HG02981 (cell line): ENCODE data around the gene B4GALNT1.
A peak's percentile ranks its signal among the peaks of the same experiment; 100 is the strongest.
"Not testable (repeated sequence)": the region's sequence is repeated elsewhere in the genome, so short reads cannot be mapped to it uniquely, and the experiment has no call there.

ENCODE experiments used
- ATAC-seq: cut with Tn5 transposase; IDR thresholded peaks from one replicate; pipeline ENCODE4 v1.9.1; 2021; ENCODE audit warnings: mild to moderate bottlenecking, moderate library complexity; ENCODE audit not compliant: unreplicated experiment

Gene B4GALNT1

DNA sequence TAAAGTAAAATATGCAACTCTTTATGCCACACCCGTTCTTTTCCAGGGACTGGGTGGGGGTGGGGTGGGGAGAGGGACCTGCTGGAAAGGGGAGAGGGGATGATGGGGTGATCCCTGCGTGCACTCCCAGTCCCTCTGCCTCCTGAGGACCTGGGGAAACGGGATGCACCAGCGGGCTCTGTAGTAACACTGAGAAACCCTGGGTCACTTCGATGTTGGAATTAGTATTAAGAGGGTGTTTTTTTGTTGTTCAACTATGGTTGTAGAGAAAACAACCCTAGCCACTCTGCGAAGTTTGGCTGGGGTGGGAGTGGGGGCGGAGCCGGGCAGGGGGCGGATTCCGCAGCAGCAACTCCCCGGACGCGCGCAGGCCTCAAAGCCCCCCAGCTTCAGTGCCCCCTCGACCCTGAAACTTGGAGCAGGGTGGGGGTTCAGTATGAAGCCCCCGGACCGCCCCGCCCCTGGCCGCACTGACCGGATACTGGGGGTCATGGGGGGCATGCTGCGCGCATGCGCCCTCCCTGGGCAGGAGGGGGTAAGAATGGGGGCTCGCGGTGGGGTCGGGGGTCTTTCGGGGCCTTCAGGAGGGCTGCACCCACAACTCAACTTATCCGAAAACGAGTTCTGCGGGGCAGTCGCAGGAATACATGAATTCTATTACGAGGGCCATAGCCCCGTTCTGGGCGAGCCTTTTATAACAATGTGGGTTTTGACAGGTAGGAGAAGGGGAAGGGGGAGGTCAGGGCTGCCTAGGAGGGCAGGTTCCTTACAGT, 23.0 kb downstream of the B4GALNT1 start:
- no peak for ATAC-seq

DNA sequence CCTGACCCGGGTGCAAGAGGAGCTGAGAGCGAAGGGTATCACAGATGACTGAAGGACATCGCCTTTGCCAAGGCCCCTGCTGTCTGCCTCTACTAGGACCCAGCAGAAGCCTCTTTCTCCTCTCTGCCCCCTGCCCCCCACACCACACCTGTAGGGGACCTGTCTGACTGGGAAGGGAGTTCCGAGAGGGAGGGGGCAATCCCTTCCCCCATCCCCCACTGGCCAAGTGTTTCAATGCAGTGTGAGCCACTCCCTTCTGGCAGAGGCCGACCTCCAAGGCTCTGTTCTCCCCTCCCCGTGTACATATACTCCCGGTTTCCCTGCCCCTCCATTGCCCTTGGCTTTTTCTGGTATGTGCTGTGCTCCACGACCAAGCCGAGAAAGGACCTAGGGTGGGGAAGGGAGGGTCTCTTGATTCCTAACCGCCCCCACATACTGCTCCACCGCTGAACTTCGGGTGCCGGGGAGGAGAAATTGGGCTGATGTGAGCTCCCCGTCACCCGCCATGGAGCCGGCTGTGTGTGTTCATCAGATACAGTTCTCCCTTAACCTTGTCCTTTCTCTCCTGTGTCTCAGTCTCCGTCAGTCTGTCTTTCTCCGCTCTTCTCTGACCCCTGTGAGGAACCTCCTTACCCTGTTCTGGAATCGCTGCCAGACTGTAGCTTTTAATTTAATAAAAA, 23.8 kb downstream of the B4GALNT1 start:
- ATAC-seq = no peak

DNA sequence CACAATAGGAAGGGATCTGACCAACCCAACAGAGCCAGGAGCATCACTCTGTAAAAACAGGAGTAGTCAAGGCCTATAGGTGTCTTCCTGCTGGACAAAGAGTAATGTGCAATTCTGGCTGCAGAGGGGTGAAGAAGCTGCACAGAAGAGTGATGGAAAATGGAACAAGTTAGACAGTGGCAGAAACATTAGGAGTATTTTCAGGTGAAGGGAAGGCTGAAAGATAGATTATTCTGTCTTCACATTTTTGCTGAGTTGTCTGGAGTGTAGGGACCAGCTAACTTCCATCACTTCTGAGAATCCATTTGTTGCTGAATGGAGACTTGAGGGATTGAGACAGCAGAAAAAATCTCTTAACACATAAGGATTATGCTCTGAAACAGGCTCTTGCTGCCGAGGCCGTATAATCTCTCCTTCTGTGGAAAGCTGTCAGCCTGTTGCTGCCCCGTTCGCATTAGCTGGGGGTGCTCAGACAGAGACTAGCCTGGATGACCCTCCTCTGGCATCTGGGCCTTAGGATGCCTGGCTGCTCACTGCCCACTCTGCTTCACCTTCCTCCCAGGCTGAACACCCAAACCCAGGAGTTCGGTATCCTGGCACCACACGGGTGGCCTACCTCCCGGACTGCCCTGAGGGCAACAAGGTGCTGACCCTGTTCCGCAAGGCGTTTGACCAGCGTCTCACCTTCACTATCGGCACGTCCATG, 24.9 kb downstream of the B4GALNT1 start:
- no peak for ATAC-seq

DNA sequence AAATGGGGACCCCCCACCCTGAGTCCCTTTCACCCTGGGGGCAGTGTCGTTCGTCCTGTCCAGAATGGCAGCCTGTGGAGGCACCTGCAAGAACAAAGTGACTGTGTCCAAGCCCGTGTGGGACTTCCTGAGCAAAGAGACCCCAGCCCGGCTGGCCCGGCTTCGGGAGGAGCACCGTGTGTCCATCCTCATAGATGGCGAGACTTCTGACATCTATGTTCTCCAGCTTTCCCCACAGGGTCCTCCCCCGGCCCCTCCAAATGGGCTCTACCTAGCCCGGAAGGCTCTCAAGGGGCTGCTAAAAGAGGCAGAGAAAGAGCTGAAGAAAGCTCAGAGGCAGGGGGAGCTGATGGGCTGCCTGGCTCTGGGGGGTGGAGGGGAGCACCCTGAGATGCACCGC, 26.2 kb downstream of the B4GALNT1 start:
- no peak for ATAC-seq

DNA sequence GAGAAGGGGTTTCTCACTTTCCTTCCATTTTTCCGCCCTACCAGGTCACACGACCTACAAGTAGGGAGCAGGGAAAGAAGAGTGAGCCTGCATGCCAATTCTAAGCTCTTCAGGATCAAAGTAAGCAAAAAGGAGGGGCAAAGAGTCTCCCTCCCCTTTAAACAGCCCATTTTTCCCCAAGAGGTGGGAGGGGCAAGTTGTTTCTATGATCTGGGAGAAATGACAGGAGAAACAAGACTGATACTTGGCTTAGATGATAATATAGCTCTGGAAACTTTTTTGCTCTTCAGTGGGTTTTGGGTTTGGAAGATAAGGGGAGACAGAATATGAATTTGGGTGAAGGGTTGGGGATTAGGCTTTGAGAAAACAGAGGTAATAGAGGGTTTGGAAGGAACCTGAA, 26.6 kb downstream of the B4GALNT1 start:
- no peak for ATAC-seq

DNA sequence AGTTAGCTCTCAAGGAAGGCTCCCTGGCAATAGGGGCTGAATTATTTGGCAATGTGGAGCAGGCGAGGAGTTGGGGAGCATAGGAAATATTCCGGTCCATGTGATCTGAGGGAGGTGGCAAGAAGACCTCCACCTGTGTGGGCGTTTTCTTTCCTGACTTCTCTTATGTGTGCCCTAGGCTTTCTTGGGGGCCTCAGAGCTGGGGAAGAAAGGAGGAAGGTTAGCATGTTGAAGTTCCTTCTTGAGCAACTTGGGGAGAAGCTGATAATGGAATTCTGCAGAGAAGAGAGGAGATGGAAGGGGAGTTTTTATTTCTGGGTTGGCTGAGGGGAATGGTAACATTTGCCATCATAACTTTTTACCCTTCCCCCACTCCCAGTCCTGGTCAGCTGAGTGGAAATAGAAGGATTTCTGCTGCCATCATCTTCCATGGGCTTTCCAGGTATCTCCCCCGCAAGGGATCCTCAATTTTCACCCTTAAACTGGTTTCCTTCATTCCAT, 27.1 kb downstream of the B4GALNT1 start:
- ATAC-seq = no peak

DNA sequence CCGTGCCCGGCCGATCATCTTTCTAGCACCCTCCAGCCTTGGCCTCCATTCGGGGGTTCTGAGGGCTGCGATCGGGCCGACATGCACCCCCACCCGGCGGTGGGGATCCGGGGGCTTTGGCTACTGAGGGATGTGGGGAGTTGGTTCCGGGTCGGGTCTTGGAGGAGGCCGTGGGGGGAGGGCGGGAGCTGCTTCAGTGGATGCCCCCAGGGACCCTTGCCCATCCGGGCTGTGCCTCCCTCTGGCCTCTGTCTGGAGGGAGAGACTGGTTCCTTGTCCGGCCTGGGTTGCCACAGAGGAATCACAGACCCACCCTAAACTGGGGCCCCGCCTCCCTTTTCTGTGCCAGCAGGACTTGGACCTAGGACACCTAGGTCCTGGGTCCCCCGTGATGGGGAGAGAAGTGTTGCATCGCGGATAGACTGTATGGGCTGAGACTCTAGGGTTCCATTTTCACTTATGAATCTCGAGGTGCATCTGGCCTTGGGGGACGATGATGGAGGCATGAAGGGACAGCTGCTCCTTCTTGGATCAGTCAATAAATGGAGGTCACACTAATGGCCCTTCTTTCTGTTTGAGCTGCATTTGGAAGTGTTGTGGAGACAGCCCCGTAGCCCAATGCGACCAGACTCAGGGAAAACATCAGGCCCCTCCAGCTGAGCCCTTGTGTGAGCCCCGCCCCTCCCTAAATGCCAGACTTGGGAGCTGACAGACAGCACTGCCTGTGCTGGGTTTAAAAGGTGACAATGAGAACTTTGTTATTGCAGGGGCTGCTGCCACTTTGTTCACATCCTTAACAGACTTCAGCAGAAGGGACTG, 27.8 kb downstream of the B4GALNT1 start:
- no peak for ATAC-seq

DNA sequence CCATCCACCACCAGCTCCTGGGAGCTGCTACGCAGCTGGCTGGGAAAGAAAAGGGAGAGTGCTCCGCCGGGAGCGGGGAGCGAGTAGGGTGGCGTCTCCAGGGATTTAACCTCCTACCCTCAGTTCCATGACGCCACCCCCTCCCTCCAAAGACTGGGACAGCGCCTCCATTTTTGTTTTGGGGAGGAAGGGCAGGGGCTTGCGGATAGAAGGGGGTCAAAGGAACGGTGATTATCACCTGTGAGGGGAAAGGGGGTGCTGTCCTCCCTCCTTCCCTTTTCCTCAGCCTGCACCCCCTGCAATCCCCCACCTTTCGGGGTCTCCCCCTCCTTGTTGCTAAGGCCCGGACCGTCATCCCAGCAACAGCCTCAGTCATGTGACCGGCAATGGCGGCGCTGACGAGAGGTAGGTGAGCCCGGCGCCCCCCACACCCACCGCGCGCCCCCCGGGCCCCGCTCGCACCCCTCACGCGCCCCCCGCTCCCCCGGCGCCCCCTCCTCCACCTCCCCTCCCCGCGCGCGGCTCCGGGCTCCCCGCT, 28.5 kb downstream of the B4GALNT1 start, which contains the start of gene DTX3:
Gene DTX3 (plus strand): TSS at position 371 of the 538 bp plus-strand sequence. CDS start 1,694 bp downstream, outside the sequence.
- no peak for ATAC-seq

DNA sequence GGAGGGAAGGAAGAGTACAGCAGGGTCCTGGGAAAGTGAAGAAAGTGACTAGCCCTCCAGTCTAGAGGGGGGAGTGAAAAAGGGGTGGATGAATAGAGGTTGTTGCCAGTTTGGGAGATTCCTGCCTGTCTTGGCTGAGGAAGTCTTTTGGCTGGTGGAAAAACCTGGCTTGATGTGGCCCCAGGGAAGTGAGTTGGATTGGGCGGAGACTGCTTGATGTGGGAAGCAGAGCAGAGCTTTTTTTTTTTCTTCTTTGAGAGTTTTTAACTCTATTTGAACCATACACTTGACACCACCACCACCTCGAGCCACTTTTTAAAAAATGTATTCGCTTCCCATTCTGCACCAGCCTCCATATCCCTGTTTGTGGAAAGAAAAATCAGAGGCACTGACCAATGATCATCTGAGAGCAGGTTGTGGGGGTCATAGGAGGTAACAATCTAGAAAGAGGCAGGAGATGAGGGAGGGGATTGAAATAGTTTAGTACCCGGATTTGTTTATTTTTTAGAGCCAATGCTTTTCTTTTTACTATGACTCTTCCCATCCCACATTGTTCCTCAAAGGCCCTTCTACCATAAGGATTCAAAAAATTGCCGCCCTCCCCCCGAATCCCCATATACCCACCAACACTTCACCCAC, 29.1 kb downstream of the B4GALNT1 start:
- no peak for ATAC-seq

DNA sequence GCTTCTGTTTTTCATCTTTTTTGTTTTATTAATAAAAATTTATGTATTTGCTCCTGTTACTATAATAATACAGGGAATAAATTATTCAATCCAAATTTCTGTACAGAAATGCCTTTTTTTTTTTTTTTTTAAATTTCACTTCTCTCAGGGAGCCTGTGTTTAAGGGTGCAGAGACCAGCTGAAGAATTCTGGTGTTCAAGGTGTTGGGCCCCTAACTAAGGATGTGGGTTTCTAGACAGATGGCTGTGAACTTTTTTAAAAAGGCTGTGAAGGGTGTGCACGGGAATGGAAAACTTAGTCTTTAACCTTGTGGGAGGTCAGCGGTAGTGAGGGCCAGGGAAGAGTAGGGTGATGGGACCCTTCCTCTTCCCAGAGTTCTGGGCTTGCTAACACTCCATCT, 29.7 kb downstream of the B4GALNT1 start:
- ATAC-seq = no peak

DNA sequence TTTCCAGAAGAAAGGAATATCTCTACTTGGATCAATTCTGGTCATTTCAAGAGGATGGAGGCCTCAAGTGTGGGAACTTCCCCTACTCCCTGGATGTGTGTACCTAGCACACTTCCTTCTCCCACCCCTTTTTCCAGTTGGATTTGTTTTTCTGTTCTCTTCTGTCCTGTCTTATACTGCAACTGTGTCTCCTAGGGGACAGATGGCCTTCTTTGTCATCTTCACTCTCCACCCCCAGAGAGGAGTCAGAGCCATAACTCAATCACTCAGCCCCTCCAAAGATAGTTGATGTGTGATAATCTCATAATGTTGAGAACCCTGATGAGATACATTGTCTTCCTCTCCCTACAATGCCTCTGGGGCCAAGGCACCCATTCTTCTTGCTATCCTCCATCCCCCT, 30.5 kb downstream of the B4GALNT1 start:
- ATAC-seq = no peak

DNA sequence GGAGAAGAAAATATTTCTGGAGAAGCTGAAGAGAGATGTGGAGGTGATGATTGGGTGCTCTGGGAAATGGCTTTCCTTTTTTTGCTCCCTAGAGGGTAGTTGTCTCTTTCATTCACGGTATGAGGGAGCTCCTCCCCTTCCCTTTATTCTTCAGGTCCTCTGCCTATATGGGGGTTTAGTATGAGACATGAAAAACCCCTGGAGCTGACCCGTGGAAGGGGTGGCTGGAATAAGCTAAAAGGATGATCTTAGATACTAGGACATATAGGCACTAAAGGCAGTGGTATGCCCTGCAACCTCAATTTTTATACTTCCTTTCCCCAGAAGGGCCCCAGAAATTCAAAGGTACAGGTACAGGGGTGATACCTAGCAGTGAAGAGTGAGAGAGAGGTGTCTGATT, 32.6 kb downstream of the B4GALNT1 start:
- no peak for ATAC-seq

DNA sequence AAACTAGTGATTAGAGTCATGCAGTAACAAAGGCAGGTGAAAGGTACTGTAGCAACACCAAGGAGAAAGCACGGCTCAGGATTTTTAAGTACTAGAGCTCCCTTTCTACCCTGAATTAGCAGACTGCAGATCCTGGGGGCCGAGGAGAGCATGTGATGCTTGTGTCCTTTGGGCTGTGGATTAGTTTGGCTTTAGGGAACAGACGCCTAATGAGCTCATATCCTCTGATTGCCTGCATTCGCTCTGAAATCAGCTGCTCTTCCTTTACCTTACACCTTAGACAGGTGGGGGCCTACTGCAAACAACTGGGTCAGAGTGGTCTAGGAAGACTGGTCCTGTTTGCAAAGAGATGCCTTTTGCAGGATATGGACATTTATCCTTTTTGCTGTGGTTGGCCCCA, 39.8 kb downstream of the B4GALNT1 start:
- no peak for ATAC-seq

DNA sequence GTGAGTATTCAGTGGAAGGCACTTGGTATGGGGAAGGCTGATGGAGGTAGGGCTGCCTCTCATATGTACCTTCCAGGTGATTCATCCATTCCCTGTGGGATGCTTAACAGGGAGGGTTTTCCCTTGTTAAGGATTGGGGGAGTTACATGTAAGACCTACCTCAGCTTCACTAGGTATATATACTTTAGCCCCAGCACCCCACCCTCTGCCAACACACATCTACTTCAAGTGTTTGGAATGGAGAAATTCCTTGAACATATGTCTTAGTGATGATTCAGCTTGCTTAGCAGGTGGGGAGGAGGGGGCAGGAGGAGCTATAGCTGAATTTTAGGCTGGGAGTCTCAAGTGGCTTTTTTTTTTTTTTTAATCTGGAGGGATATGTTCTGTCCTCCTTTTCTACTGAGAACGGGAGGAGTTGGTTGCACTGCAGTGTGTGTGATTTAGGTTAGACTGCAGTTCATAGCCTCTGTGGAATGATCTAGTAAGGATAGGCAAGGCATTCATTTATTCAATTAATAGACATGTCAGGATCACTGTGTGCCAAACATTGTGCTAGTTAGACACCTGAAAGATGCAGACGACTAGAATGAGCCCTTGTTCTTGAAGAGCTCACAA, 40.3 kb downstream of the B4GALNT1 start:
- no peak for ATAC-seq

DNA sequence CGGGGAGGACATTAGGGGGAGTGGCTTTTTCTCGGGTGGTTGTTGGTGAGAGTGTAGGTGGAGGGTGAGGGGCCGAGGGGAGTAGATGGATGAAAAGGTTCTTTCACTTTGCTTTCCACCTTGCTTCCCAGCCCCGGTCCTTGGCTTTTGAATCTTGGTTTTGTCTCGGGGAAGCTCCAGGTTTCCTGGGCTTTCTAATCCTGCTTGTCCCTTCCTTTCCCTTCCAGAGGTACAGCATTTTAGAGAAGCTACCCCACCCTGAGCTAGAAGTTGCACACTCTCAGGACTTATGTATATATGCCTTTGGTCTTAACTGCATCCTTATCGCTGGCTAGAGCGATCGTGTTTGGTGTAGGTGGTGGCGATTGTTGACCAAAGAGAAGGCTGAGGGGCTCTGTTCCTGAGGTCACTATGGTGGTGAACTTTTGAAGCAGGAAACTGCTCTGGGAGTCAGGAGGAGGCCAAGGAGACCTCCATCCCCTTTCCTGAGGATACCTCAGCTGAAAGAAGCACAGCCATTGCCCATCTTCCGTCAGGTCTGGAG, 41.1 kb downstream of the B4GALNT1 start:
- ATAC-seq = no peak

DNA sequence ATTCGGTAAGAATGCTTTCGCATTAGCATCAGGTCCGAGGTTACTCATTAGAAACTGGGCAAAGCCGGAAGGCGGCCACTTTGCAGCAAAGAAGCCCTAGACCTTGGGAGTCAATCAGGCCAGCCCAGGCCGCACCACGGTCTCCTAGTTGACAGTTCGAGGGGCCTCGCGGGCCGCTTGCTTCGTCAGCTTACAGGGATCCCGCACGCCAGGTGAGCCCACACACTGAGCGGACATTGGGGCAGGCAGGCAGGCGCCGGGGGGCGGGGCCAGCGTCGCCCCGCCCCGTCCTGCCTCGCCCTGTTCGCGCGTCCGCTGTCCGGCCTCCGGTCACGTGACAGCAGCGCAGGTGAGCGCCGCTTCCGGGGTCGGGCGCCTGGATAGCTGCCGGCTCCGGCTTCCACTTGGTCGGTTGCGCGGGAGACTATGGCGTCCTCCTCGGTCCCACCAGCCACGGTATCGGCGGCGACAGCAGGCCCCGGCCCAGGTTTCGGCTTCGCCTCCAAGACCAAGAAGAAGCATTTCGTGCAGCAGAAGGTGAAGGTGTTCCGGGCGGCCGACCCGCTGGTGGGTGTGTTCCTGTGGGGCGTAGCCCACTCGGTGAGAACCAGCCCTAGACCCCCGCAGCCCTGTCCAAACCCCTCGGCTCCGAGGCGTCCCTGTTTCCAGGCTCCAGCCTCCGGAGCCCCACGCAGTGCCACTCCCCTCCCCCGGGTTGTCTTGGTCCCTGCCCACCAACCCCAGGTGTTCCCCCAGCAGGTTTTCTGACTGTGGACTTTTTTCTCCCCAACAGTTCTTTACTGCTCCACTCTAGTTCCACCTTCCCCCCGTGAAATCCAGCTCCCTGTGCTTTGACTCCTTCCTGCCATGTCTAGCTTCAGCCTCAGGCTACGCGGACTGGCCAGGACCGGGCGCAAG, 41.9 kb downstream of the B4GALNT1 start, which contains the start of gene PIP4K2C:
Gene PIP4K2C (plus strand): TSS at position 329 of the 918 bp plus-strand sequence. CDS start 98 bp downstream, at position 427.
- peak; percentile 95 for ATAC-seq

DNA sequence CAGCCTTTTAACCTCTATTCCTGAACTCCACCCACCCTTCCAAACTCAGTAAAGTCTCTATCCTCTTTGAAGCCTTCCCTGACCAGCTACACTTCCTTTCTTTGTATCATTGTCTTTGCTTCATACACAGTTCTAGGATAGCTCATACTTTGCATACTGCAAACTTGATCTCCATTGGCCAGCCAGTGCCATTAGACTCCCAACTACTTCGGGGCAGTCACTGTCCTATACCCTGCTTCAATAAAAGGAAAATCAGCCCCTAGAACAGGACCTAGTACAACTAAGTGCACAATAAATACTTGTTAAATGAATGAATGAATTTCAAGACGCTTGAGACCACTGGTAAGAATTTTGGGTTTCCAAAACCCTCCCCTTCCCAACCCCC, 42.5 kb downstream of the B4GALNT1 start:
- ATAC-seq = no peak

DNA sequence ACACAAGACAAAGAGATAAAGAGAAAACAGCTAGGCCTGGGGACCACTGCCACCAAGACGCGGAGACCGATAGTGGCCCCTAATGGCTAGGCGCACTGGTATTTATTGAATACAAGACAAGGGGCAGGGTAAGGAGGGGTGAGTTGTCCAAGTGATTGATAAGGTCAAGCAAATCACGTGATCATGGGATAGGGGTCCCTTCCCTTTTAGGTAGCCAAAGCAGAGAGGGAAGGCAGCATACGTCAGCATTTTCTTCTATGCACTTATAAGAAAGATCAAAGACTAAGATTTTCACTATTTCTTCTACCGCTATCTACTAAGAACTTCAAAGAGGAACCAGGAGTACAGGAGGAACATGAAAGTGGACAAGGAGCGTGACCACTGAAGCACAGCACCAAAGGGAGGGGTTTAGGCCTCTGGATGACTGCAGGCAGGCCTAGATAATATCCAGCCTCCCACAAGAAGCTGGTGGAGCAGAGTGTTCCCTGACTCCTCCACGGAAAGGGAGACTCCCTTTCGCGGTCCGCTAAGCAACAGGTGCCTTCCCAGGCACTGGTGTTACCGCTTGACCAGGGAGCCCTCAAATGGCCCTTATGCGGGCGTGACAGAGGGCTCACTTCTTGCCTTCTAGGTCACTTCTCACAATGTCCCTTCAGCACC, 43.9 kb downstream of the B4GALNT1 start:
- ATAC-seq = not testable (repeated sequence)
